NCI-H345 treated with DMSO at 0.1 percent for 48 hours (cell line): ENCODE results near the gene SOWAHA.

ENCODE experiments used
- DNase-seq: peaks from one replicate; lab custom pipeline; 2025; ENCODE audit not compliant: unreplicated experiment; lab: John Stamatoyannopoulos, UW

The SOWAHA gene

DNA sequence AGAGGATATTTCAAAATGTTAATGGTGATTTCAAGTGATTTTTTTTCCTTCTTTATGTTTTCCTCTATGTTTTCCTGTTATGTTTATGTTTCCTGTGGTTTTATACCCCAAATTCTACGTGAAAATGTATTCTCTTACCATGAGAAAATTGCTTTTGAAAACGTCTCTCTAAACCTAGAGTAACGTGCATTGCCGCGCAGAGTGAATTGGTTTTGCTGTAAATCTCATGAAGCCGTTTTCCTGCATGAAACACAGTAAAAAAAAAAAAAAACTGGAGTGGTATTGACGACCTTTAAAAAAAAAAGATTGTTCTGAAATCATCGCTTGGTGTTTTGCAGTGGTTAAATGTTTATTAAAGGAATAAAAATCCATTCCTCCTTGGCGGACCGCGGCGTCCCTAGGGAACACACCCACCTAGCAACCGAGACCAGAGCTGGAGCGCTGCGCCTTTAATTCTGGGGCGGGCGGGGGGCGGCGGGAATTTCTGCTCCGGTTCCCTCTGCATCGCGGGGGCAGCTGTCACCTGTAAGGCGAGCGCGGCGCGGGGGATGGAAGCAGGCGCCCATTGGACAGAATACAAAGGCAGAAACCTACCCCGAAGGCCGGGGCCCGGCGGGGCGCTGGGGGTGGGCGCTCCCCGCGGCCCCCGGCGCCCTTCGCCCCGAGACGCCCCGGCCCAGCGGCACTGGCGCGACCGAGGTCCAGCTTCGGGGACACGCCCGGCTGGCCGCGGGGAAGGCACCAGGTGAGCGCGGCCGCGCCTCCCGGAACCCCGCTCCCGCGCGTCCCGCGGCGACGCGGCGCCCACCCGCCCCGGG lies at the start of gene SOWAHA:
TSS of gene SOWAHA (plus strand) at position 522 of the 818 bp plus-strand sequence. CDS start 320 bp downstream, outside the sequence.
- DNase-seq = peak; percentile 5

DNA sequence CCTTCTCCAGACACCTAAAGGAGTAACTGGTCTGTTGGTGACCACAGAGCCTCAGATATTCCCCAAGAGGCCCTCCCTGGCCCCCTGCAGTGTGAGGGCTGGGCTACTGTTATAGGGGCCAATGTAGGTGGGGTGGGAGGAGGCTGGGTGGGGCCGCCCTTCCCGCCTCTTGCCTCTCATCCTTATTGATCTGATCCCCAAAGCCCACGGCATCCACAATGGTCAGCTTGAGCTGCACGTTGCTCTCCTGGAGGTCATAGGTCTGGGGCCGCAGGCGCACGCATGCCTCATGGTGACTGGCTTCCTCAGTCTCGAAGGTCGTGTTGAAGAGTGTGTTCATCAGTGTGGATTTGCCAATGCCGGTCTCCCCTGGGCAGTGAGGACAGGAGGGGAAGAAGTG lies 49.1 kb upstream of the SOWAHA start:
- no peak for DNase-seq

DNA sequence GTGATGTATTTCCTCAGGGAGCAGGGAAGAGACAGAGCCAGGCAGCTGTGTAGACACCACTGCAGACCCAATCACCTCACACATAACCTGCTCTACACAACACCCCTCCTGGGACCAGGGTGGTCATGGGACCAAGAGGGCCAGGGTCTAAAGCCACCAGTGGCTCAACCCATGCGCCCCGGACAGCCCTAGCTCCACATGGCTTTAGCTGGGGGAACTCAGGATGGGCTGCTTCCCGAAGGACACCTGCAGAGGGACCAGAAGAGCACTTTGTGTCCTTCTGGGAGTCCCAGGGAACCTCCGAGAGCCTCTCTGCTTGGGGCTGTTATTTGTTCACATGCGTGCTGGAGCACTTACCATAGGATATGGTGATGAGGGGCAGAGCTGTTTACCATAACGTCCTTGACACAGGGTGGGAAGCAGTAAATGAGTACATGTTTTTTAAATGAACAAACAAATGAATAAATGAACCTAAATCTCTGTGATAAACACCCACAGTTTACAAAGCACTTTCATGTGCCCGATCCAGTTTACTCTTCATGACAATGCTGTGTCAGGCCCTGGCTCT lies 48.3 kb upstream of the SOWAHA start:
- no peak for DNase-seq

- no peak for DNase-seq
Measured at GRCh38 chr5:132765311-132766019, 47.6 kb upstream of the SOWAHA start.

DNA sequence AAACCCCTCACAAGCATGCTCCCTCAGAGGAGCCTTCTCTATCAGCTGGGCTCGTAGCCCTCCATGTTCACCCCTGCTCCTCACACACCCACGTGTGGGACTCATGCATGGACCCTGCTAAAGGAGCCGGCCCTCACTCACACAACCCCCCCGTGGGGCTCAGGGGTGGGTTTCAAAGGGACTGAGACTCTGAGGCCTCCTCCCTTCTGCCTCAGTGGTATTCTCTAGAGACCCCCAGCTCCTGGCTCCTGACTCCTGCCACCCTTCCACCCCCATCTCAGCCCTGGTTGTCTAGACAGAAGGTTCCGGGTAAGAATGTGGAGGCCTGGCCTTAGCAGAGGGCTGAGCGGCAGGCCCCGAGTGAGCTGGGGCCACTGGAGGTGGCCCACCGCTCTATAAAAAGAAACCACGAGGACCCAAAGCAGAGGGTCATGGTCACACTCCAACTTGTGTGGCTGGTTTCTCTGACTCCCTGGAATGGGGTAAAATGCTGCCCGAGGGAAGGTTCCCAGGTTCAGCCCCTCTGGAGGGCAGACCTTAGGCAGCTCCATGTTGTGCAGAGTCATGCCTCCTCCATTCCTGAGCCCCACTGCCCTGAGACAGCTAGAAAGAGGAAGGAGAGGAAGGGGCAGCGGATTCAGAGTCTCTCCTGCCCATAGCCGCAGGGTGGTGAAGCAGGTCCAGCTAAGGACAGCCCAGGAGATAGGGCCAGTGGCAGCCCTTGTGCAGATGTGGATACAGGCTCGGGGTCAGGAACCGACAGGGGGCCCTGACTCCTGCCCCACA lies 46.9 kb upstream of the SOWAHA start:
- DNase-seq = no peak

- no peak for DNase-seq
Measured at GRCh38 chr5:132766806-132767055, 46.4 kb upstream of the SOWAHA start.

- DNase-seq = no peak
Measured at GRCh38 chr5:132767150-132767549, 46.0 kb upstream of the SOWAHA start.

DNA sequence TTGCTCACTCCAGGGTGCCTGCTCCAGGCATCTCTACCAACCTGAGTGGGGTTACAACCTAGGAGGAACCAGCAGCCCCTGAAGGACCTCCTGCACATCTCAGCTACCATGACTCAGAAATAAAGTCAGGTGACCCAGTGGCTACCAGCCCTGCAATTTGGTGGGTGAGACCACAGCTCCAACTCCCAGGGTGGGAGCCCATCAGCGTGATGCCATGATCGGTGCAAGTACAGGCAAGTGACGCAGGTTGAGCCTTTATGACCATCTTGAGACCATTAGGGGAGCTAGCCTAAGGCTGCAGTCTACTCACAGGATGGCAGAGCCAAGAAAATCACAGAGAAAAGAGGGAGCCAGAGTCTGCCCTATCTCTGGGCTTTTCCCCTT lies 44.6 kb upstream of the SOWAHA start:
- no peak for DNase-seq

DNA sequence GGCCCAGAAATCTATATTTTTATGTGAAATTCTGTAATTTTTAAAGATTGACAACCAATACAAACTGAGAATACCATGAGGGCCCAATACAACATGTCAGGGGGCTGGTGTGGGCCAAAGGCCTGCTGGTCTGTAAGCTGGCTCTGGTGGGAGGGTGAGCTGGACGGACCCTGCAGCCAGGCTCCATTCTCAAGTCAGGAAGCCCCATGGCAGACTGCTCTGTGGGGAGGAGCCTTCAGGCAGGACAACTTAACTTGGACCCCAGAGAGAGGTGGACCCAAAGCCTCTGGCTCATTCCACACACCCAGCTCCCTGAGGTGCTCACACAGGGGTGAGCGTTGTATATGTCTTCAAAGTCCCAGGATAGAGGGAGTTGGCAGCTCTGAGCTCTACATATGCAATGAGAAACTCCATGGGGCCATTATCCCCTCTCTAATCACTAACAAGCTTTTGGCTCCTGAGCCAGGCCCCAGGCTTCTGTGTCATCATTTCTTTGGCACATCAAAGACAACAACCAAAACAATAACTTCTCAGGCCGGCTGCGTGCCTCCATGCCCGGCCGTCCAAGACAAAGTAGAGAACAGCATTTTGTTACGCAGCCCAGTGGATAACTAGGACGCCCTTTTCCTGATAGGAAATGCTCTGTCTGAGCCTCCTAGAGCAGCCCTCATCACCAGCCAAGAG lies 42.5 kb upstream of the SOWAHA start:
- DNase-seq = no peak

DNA sequence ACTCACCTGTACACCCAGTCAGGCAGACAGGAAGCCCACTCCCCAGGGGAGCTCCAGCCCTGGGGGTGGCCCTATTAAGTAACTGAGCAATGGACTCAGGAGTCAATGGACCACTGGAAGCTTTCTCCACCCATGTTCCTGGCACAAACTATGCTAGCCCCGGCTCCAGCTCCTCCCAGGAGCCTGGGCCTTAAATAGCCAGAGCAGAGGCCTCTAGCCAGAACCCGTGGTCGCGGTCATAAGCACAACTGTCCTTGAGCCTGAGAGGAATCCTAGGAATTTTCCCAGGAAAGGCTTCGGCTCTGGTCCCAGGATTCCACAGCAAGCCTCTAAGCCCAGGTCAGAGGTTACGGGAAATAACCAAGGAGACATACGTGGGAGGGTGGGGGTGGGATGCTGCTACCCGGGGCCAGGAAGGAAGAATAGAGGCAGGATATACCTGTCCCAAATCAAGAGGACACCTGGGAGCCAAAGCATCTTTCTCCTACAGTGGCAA lies 41.6 kb upstream of the SOWAHA start:
- no peak for DNase-seq

DNA sequence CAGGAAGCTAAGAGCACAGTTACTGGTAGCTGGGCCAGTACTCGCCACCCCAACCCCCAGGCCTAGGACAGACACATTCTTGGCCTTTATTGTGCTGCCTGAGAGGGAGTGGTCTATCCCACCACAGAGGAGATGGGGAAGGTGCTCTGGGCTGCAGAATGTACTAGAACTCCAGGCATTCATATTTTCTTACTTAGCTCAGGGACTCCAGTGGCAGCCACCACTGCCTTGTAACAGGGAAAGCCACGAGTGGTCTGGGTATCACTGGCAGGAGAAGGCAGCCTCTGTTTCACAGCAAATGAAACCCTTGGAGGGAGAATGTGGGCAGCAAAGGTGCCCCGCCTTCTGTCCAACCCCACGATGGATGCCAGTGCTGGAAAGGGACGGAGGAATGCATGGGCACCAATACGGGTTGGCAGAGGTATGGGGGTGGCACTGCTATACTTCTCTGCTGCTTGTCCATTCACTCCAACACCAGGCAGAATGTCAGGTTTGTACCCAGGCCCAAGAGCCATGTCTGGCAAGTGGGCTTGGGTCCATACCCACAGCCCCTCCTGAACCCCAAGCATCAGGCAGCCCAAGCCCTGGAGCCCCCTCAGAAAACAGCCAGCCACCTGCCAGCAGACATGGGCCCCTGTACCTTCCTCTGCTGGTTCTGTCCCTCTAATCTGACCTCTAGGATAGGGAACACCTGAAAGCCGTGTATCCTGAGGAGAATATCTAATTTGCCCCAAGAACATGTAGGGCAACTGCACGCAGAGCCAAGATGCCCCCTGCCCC lies 40.6 kb upstream of the SOWAHA start:
- no peak for DNase-seq

GRCh38 chr5:132773114-132773513 lies 40.0 kb upstream of the SOWAHA start:
- no peak for DNase-seq

DNA sequence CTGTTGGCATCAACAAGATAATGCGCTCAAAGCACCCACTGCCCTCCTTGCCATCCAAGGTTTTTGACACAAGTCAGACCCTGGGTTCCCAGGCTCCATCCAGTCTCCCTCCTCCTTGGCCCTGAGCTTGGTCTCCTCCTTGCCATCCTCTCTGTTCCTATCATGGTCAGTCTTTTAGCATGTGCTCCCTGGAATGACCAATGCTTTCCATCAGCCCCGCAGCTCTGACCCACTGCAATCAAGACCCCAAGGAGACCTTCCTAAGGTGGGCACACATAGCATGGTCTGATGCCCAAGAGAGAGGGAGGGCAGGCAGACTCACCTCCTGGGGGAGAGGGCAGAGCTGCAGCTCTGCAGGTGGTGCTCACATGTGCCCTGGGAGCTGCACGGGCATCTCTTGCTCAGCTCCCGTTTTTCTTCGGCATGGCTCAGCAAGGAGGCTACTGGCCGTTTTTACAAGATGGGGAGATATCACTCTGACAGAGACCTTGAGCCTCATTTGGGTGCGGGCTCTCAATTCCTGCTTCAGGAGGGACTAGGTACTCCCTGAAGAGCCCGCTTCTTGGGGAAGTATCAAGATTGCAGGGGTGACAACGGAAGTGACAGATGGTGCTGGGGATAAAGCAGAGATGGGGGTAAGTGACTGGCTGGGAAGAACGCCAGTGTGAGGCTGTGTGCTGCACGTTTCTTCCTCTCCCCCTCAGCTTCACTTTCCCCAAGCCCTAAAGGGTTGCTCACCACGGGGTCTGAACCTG lies 39.3 kb upstream of the SOWAHA start:
- no peak for DNase-seq

DNA sequence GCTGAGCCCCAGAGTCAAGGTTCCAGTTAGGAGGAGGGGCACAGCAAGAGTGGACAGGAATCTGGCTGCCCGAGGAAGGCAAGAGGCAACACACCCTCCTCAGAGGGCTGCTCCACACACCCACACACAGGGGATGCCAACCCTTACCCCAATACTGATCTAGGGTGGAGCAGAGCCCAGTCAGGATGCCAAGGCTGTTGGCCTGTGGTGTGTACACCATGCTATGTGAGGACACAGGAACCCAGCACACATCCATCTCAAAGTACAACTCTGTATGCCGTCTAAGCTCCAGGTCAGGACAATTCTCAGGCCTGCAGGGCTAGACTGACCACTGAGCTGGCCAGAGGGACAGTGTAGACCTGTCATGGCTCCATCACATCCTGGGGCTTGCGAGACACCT lies 38.7 kb upstream of the SOWAHA start:
- DNase-seq = no peak

DNA sequence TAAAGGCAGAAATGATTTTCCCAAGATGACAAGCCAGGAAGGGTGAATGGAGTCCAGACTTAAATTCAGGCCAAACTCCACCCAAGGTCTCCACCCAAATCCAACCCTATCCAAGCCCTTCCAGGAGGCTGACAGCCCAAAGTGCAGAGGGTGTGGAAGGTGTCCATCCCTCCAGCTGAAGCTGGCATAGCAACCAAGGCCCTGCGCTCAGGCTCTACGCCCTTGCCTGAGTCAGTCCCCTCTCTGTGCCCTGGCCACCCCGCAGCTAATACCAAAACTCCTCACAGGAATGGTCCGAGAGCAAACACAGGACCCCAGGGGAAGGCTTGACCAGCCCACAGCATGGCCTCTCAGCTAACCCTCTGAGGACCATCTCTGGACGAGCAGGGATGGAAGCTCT lies 38.2 kb upstream of the SOWAHA start:
- DNase-seq = no peak

- no peak for DNase-seq
Measured at GRCh38 chr5:132775476-132775961, 37.6 kb upstream of the SOWAHA start.

GRCh38 chr5:132776131-132776937 lies 36.8 kb upstream of the SOWAHA start:
- no peak for DNase-seq

GRCh38 chr5:132776938-132777208 lies 36.2 kb upstream of the SOWAHA start:
- DNase-seq = no peak
